Activated CD4-positive, alpha-beta T cell treated with anti-CD3 and anti-CD28 coated beads, Interleukin-2, amount 10 ng/mL, durations not matched to agents 24 days and 14 days (primary cell): ENCODE measurements around the gene ADCY2. TPM values are rescaled to one million over a fixed set of nuclear protein-coding genes. Genes with fewer than 3 reads are reported as not detected.
"Not testable (repeated sequence)": the region's sequence is repeated elsewhere in the genome, so short reads cannot be mapped to it uniquely, and the experiment has no call there.

ENCODE experiments used
- DNase-seq: peaks from one replicate; pipeline ENCODE4 v3.0.0; 2022
- H3K27ac Mint-ChIP-seq: one replicate; pipeline ENCODE4 v1.8.0; 2022; ENCODE audit warnings: mild to moderate bottlenecking, mixed read lengths
- H3K27me3 Mint-ChIP-seq: one replicate; pipeline ENCODE4 v1.8.0; 2022; ENCODE audit warnings: mixed read lengths
- H3K36me3 Mint-ChIP-seq: one replicate; pipeline ENCODE4 v1.8.0; 2022; ENCODE audit warnings: low read depth, mild to moderate bottlenecking, mixed read lengths
- H3K4me1 Mint-ChIP-seq: one replicate; pipeline ENCODE4 v1.8.0; 2021; ENCODE audit warnings: mixed read lengths
- H3K4me3 Mint-ChIP-seq: one replicate; pipeline ENCODE4 v1.8.0; 2022; ENCODE audit warnings: mild to moderate bottlenecking, moderate library complexity, mixed read lengths
- H3K9me3 Mint-ChIP-seq: one replicate; pipeline ENCODE4 v1.8.0; 2021; ENCODE audit warnings: mixed read lengths
- intact Hi-C: fragments of 100-400 bp; cut with micrococcal nuclease; formaldehyde crosslinking; loops from one replicate; pipeline ENCODE4 v1.15.1; 2023
- total RNA-seq: library from RNA; stranded (reverse); gene quantifications from 2 replicates; pipeline ENCODE4 v1.2.3, GENCODE V29; 2022

The ADCY2 gene
- total RNA-seq, 1 donor from 2014 or later: not detected

- DNase-seq: no peak
- no peak overlapping the region for H3K4me3 Mint-ChIP-seq
- H3K9me3 Mint-ChIP-seq: no peaks in the 10 kb centered on the region
- H3K4me1 Mint-ChIP-seq: no peaks in the 10 kb centered on the region
- H3K27me3 Mint-ChIP-seq: no peaks in the 10 kb centered on the region
- no peak overlapping the region for H3K27ac Mint-ChIP-seq
- H3K36me3 Mint-ChIP-seq: no peaks in the 10 kb centered on the region
- intact Hi-C loops: no loop called here
These were observed 19.2 kb downstream of the ADCY2 start for GRCh38 chr5:7415123-7415522.

- Mint-ChIP-seq H3K4me3 (no peak overlapping the region), H3K36me3 (no peaks in the 10 kb centered on the region), H3K27me3 (peaks cover 3% of the 10 kb centered on the region), H3K9me3 (no peaks in the 10 kb centered on the region), H3K27ac (no peak overlapping the region), H3K4me1 (no peaks in the 10 kb centered on the region)
- no peak for DNase-seq
- intact Hi-C loops: no loop called here
These were observed 19.9 kb downstream of the ADCY2 start for GRCh38 chr5:7415587-7416535.

- no peak overlapping the region for H3K27ac Mint-ChIP-seq
These were observed 22.3 kb downstream of the ADCY2 start for GRCh38 chr5:7418276-7418675.

GRCh38 chr5:7419367-7419766, 23.4 kb downstream of the ADCY2 start:
- intact Hi-C loops: no loop called here
- H3K4me3 Mint-ChIP-seq: no peak overlapping the region
- no peak overlapping the region for H3K27ac Mint-ChIP-seq
- no peak for DNase-seq
- H3K27me3 Mint-ChIP-seq: peaks cover 3% of the 10 kb centered on the region
- no peaks in the 10 kb centered on the region for H3K36me3 Mint-ChIP-seq
- no peaks in the 10 kb centered on the region for H3K4me1 Mint-ChIP-seq
- H3K9me3 Mint-ChIP-seq: no peaks in the 10 kb centered on the region

More at GRCh38 chr5:7418276-7418675, 22.3 kb downstream of the ADCY2 start:
- Mint-ChIP-seq H3K4me3 (no peak overlapping the region), H3K4me1 (no peaks in the 10 kb centered on the region), H3K27me3 (peaks cover 3% of the 10 kb centered on the region), H3K9me3 (no peaks in the 10 kb centered on the region), H3K36me3 (no peaks in the 10 kb centered on the region)
- intact Hi-C loops: no loop called here
- DNase-seq: no peak

- Mint-ChIP-seq H3K9me3 (no peaks in the 10 kb centered on the region), H3K27ac (no peak overlapping the region), H3K4me3 (no peak overlapping the region), H3K27me3 (peaks cover 3% of the 10 kb centered on the region), H3K36me3 (no peaks in the 10 kb centered on the region), H3K4me1 (no peaks in the 10 kb centered on the region)
- no peak for DNase-seq
- intact Hi-C loops: no loop called here
These were observed 23.9 kb downstream of the ADCY2 start for GRCh38 chr5:7419846-7420245.

GRCh38 chr5:7420510-7421280, 24.8 kb downstream of the ADCY2 start:
- H3K9me3 Mint-ChIP-seq: no peaks in the 10 kb centered on the region
- no peak overlapping the region for H3K27ac Mint-ChIP-seq
- H3K36me3 Mint-ChIP-seq: no peaks in the 10 kb centered on the region
- H3K27me3 Mint-ChIP-seq: peaks cover 3% of the 10 kb centered on the region
- H3K4me3 Mint-ChIP-seq: no peak overlapping the region
- intact Hi-C loops: no loop called here
- DNase-seq: no peak
- no peaks in the 10 kb centered on the region for H3K4me1 Mint-ChIP-seq

GRCh38 chr5:7422316-7423106, 26.6 kb downstream of the ADCY2 start:
- H3K9me3 Mint-ChIP-seq: no peaks in the 10 kb centered on the region
- H3K4me1 Mint-ChIP-seq: no peaks in the 10 kb centered on the region
- peaks cover 3% of the 10 kb centered on the region for H3K27me3 Mint-ChIP-seq
- H3K36me3 Mint-ChIP-seq: no peaks in the 10 kb centered on the region
- no peak for DNase-seq
- no peak overlapping the region for H3K4me3 Mint-ChIP-seq
- H3K27ac Mint-ChIP-seq: no peak overlapping the region
- intact Hi-C loops: no loop called here

GRCh38 chr5:7423231-7423630, 27.3 kb downstream of the ADCY2 start:
- H3K36me3 Mint-ChIP-seq, H3K27ac Mint-ChIP-seq, H3K4me1 Mint-ChIP-seq, H3K4me3 Mint-ChIP-seq, H3K27me3 Mint-ChIP-seq, DNase-seq, intact Hi-C loops, H3K9me3 Mint-ChIP-seq: not testable (repeated sequence)

GRCh38 chr5:7425830-7426229, 29.9 kb downstream of the ADCY2 start:
- Mint-ChIP-seq H3K27me3 (peaks cover under 1% of the 10 kb centered on the region), H3K4me1 (no peaks in the 10 kb centered on the region), H3K36me3 (no peaks in the 10 kb centered on the region), H3K9me3 (no peaks in the 10 kb centered on the region), H3K27ac (no peak overlapping the region), H3K4me3 (no peak overlapping the region)
- no peak for DNase-seq
- intact Hi-C loops: no loop called here

GRCh38 chr5:7426284-7426683, 30.3 kb downstream of the ADCY2 start:
- no peak for DNase-seq
- H3K4me3 Mint-ChIP-seq: no peak overlapping the region
- H3K9me3 Mint-ChIP-seq: no peaks in the 10 kb centered on the region
- no peaks in the 10 kb centered on the region for H3K27me3 Mint-ChIP-seq
- H3K4me1 Mint-ChIP-seq: no peaks in the 10 kb centered on the region
- H3K27ac Mint-ChIP-seq: no peak overlapping the region
- intact Hi-C loops: no loop called here
- H3K36me3 Mint-ChIP-seq: no peaks in the 10 kb centered on the region

GRCh38 chr5:7434914-7435313, 39.0 kb downstream of the ADCY2 start:
- no peak for DNase-seq
- intact Hi-C loops: no loop called here
- Mint-ChIP-seq H3K4me1 (no peaks in the 10 kb centered on the region), H3K27ac (no peak overlapping the region), H3K4me3 (no peak overlapping the region), H3K36me3 (no peaks in the 10 kb centered on the region), H3K9me3 (peaks cover 7% of the 10 kb centered on the region), H3K27me3 (no peaks in the 10 kb centered on the region)

- DNase-seq: no peak
- H3K4me3 Mint-ChIP-seq: no peak overlapping the region
- H3K9me3 Mint-ChIP-seq: peaks cover 7% of the 10 kb centered on the region
- no peak overlapping the region for H3K27ac Mint-ChIP-seq
- H3K27me3 Mint-ChIP-seq: no peaks in the 10 kb centered on the region
- H3K36me3 Mint-ChIP-seq: no peaks in the 10 kb centered on the region
- H3K4me1 Mint-ChIP-seq: no peaks in the 10 kb centered on the region
- intact Hi-C loops: no loop called here
These were observed 39.6 kb downstream of the ADCY2 start for GRCh38 chr5:7435503-7435902.

- intact Hi-C loops: no loop called here
- peaks cover 7% of the 10 kb centered on the region for H3K9me3 Mint-ChIP-seq
- no peaks in the 10 kb centered on the region for H3K36me3 Mint-ChIP-seq
- H3K4me1 Mint-ChIP-seq: no peaks in the 10 kb centered on the region
- no peaks in the 10 kb centered on the region for H3K27me3 Mint-ChIP-seq
- DNase-seq: no peak
- no peak overlapping the region for H3K4me3 Mint-ChIP-seq
- no peak overlapping the region for H3K27ac Mint-ChIP-seq
These were observed 40.6 kb downstream of the ADCY2 start for GRCh38 chr5:7436521-7436920.

- Mint-ChIP-seq H3K36me3 (no peaks in the 10 kb centered on the region), H3K9me3 (peaks cover 7% of the 10 kb centered on the region), H3K27ac (no peak overlapping the region), H3K27me3 (no peaks in the 10 kb centered on the region), H3K4me1 (no peaks in the 10 kb centered on the region), H3K4me3 (no peak overlapping the region)
- DNase-seq: no peak
- intact Hi-C loops: no loop called here
These were observed 41.9 kb downstream of the ADCY2 start for GRCh38 chr5:7437836-7438235.
